Progenitor cell of endocrine pancreas (in vitro differentiated cells): ENCODE results near the gene ATG9A. TPM values are rescaled to one million over a fixed set of nuclear protein-coding genes. Genes with fewer than 3 reads are reported as not detected.
"Not testable (repeated sequence)": the region's sequence is repeated elsewhere in the genome, so short reads cannot be mapped to it uniquely, and the experiment has no call there.

Experiments
- DNase-seq: peaks from one replicate; pipeline ENCODE4 v3.0.0; 2021; ENCODE audit warnings: low spot score; ENCODE audit not compliant: unreplicated experiment
- H3K27ac Mint-ChIP-seq: 2 replicates; pipeline ENCODE4 v1.8.0; 2021; ENCODE audit warnings: mild to moderate bottlenecking, moderate library complexity, mixed read lengths
- H3K27me3 Mint-ChIP-seq: 2 replicates; pipeline ENCODE4 v1.8.0; 2021; ENCODE audit warnings: mixed read lengths
- H3K36me3 Mint-ChIP-seq: 2 replicates; pipeline ENCODE4 v1.8.0; 2022; ENCODE audit warnings: mixed read lengths; ENCODE audit not compliant: insufficient read depth
- H3K4me1 Mint-ChIP-seq: 2 replicates; pipeline ENCODE4 v1.8.0; 2021; ENCODE audit warnings: low read depth, mixed read lengths
- H3K4me3 Mint-ChIP-seq: 2 replicates; pipeline ENCODE4 v1.8.0; 2021; ENCODE audit warnings: low read depth, mild to moderate bottlenecking, moderate library complexity, mixed read lengths
- H3K9me3 Mint-ChIP-seq: 2 replicates; pipeline ENCODE4 v1.8.0; 2021; ENCODE audit warnings: low read depth, mixed read lengths
- CTCF ChIP-seq: fragments of 200-600 bp; sonication (generic); IDR thresholded peaks from one replicate; pipeline ENCODE4 v1.5.0; 2021; ENCODE audit warnings: antibody characterized with exemption, mild to moderate bottlenecking; ENCODE audit not compliant: unreplicated experiment
- total RNA-seq: library from RNA; stranded (reverse); gene quantifications from 2 replicates; pipeline ENCODE4 v1.2.1, GENCODE V29; 2021

ATG9A gene
- total RNA-seq, 1 donor from 2014 or later = 43.6 TPM

DNA sequence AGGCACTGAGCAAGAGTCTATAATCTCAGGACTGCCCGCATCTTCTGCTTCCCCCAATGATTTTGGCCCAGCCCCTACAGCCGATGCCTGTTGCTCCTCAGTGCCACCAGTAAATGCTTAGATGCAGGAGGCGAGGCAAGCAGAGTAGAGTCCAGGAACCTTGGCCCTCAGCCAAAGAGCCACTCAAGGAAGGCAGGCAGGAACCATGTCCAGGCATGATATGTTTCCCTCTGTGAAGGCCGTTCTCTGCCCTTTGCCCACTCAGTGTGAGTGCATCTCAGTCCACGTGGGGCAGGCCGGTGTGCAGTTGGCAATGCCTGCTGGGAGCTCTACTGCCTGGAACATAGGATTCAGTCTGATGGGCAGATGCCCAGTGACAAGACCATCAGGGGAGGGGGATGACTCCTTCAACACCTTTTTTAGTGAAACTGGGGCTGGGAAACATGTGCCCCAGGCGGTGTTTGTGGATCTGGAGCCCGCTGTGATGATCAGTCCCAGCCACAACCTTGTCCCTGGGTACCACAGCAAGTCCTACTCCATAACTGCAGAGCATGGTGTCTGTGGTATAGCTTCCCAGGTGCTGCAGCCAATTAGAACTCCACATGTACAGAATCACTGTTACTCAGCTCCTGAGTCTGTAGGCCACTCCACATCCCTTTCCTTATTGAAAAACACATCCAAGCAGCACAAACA, 40.1 kb upstream of the ATG9A start:
- Mint-ChIP-seq H3K4me3 (no peak overlapping the region), H3K36me3 (no peaks in the 10 kb centered on the region), H3K4me1 (no peaks in the 10 kb centered on the region), H3K9me3 (no peaks in the 10 kb centered on the region), H3K27me3 (peaks cover 24% of the 10 kb centered on the region), H3K27ac (no peak overlapping the region)
- TF ChIP-seq CTCF = no peak
- DNase-seq = no peak

DNA sequence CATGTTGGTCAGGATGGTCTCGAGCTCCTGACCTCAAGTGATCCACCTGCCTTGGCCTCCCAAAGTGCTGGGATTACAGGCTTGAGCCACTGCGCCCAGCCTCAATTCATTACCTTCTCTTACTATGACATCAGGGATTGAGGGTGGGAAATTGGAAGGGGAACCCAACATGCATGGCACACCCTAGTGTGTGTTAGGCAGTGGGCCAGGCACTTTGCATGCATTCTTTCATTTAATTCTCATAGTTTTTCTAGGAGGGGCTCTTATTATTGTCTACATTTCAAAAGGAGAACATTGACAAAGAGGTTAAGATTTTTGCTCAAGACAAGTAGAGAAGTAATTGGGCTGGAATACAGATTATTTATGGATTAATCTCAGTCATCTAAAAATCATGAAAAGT, 38.9 kb upstream of the ATG9A start:
- Mint-ChIP-seq H3K4me1 (no peaks in the 10 kb centered on the region), H3K27ac (no peak overlapping the region), H3K36me3 (no peaks in the 10 kb centered on the region), H3K4me3 (no peak overlapping the region), H3K9me3 (no peaks in the 10 kb centered on the region), H3K27me3 (peaks cover 23% of the 10 kb centered on the region)
- TF ChIP-seq CTCF = no peak
- no peak for DNase-seq

DNA sequence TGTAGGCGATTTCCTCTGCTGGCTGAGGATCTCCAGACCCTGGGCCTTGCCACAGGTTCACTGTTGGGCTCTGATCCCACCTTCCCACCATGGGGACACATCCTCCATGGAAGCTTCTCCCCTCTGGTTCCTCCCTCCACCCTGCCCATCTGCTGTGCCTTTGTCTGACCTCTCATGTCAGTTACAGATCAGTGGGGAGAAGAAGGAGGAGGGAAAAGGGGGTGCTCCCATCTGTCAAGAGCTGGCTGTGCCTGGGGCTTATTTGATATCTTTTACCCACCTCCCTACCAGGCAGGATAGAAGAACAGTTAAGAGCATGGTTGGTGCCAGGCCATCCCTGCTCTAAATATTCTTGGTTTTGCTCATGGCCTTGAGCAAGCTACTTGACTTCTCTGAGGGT, 37.5 kb upstream of the ATG9A start:
- no peak for DNase-seq
- H3K4me3 Mint-ChIP-seq = no peak overlapping the region
- peaks cover 21% of the 10 kb centered on the region for H3K27me3 Mint-ChIP-seq
- TF ChIP-seq CTCF = no peak
- H3K27ac Mint-ChIP-seq = no peak overlapping the region
- H3K4me1 Mint-ChIP-seq = no peaks in the 10 kb centered on the region
- H3K36me3 Mint-ChIP-seq = no peaks in the 10 kb centered on the region
- no peaks in the 10 kb centered on the region for H3K9me3 Mint-ChIP-seq

DNA sequence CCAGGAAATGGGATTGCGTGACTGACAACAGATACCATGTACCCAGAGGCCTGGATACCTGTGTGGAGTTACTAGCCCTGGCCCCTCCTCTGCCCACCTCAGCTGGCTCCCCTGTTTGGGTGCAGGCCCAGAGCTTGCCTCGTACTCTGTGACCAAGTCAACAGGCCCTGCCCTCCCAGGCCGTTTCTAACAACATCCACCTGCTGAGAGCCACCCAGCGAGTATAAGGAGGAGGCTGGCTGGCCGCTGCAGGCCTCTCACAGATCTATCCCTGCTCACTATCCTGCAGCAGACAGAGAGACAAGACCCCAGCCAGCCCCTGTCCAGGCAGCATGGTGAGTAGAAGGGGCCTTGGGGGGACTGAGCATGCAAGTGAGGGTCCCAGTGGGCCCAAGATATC, 36.8 kb upstream of the ATG9A start:
- no peak for TF ChIP-seq CTCF
- H3K4me1 Mint-ChIP-seq = no peaks in the 10 kb centered on the region
- H3K4me3 Mint-ChIP-seq = no peak overlapping the region
- no peak overlapping the region for H3K27ac Mint-ChIP-seq
- H3K36me3 Mint-ChIP-seq = no peaks in the 10 kb centered on the region
- no peaks in the 10 kb centered on the region for H3K9me3 Mint-ChIP-seq
- H3K27me3 Mint-ChIP-seq = peaks cover 22% of the 10 kb centered on the region
- DNase-seq = no peak

DNA sequence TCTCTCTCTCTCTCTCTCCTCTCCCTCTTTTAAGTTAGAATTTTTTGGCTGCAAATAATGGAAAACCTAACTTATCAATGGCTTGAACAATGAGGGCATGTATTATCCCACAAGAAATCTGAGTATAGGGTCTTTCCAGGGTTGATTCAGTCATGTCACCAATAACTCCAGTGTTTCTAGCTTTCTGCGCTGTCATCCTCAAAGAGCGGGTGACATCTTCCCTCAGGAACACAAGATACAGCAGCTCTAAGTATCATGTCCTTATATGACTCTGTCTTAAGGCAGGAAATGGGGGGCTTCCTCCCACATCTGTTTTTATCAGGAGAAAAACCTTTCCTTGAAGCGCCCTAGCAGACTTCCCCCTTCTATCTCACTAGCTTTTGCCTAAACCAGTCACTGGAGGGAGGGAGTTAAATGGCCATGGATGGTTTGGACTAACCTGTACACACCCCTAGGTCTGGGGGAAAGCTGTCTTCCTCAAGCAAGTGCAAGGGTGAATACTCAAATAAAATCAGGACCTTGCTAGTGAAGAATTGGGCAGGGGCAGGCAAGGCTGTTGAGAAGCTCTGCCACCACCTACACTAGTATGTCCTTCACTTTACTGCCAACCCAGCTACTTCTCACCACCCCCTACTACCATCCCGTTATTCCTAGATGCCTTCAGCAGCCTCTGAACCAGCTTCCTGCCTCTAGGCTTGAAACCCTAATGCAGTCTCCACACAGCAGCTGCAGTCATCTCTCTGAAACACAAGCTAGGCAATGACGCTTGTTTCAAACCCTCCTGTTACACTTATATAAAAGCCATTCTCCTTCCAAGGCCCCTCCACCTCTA, 31.8 kb upstream of the ATG9A start:
- Mint-ChIP-seq H3K36me3 (no peaks in the 10 kb centered on the region), H3K9me3 (no peaks in the 10 kb centered on the region), H3K27ac (no peak overlapping the region), H3K27me3 (peaks cover 41% of the 10 kb centered on the region), H3K4me3 (no peak overlapping the region), H3K4me1 (no peaks in the 10 kb centered on the region)
- no peak for DNase-seq
- no peak for TF ChIP-seq CTCF

DNA sequence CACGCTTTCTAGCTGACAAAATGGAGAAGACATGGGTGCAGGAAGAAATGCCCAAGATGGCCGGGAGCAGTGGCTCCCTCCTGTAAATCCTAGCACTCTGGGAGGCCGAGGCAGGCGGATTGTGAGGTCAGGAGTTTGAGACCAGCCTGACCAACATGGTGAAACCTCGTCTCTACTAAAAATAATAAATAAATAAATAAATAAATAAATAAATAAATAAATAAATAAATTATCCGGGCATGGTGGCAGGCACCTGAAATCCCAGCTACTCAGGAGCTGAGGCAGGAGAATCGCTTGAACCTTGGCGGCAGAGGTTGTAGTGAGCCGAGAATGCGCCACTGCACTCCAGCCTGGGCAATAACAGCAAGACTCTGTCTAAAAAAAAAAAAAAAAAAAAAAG, 29.5 kb upstream of the ATG9A start:
- DNase-seq, H3K4me3 Mint-ChIP-seq, H3K9me3 Mint-ChIP-seq, H3K4me1 Mint-ChIP-seq, H3K36me3 Mint-ChIP-seq, H3K27ac Mint-ChIP-seq: not testable (repeated sequence)
- peaks cover 59% of the 10 kb centered on the region for H3K27me3 Mint-ChIP-seq
